WTC11 (cell line): ENCODE results near the gene FGF1. TPM values are rescaled to one million over a fixed set of nuclear protein-coding genes. Genes with fewer than 3 reads are reported as not detected.

Source experiments
- ATAC-seq: fragments of 200-7000 bp; cut with Tn5 transposase; 2 replicates; pipeline ENCODE4 v1.10.0; 2021; ENCODE audit warnings: mild to moderate bottlenecking, moderate library complexity
- CTCF ChIA-PET: fragments of 300-600 bp; sonication (Branson Sonifier 250); formaldehyde crosslinking; loops from one replicate; lab custom pipeline; 2021; ENCODE audit warnings: antibody characterized with exemption; lab: Charles Lee
- POLR2A ChIA-PET: fragments of 350-600 bp; sonication (Branson Sonifier 250); formaldehyde crosslinking; loops from one replicate; lab custom pipeline; 2021; ENCODE audit warnings: antibody characterized with exemption; lab: Charles Lee
- DNase-seq: peaks from one replicate; pipeline ENCODE4 v3.0.0; 2021; ENCODE audit warnings: low spot score
- H3K27ac Mint-ChIP-seq: 2 replicates; pipeline ENCODE4 v1.8.0; 2021; ENCODE audit warnings: mixed read lengths
- H3K27me3 Mint-ChIP-seq: 2 replicates; pipeline ENCODE4 v1.8.0; 2021; ENCODE audit warnings: low read depth, mild to moderate bottlenecking, moderate library complexity, mixed read lengths
- H3K36me3 Mint-ChIP-seq: 2 replicates; pipeline ENCODE4 v1.8.0; 2021; ENCODE audit warnings: mixed read lengths
- H3K4me1 Mint-ChIP-seq: 2 replicates; pipeline ENCODE4 v1.8.0; 2022; ENCODE audit warnings: mixed read lengths
- H3K4me3 Mint-ChIP-seq: 2 replicates; pipeline ENCODE4 v1.8.0; 2021; ENCODE audit warnings: mild to moderate bottlenecking, moderate library complexity, mixed read lengths
- H3K9me3 Mint-ChIP-seq: 2 replicates; pipeline ENCODE4 v1.8.0; 2021; ENCODE audit warnings: mixed read lengths
- EMX1 ChIP-seq: fragments of 250-450 bp; sonication (Bioruptor Pico); IDR thresholded peaks from 2 replicates; pipeline ENCODE4 v1.8.0; 2021; ENCODE audit warnings: mild to moderate bottlenecking
- ESRRA ChIP-seq: sonication (generic); formaldehyde crosslinking; IDR thresholded peaks from 2 replicates; pipeline ENCODE4 v1.8.1; 2022; ENCODE audit warnings: mild to moderate bottlenecking, missing genetic modification reagents, borderline replicate concordance
- FOXK1 ChIP-seq: sonication (generic); formaldehyde crosslinking; IDR thresholded peaks from 2 replicates; pipeline ENCODE4 v1.8.0; 2022; ENCODE audit warnings: mild to moderate bottlenecking, moderate library complexity, missing genetic modification reagents
- GABPB1 ChIP-seq: sonication (generic); formaldehyde crosslinking; IDR thresholded peaks from 2 replicates; pipeline ENCODE4 v1.8.1; 2023; ENCODE audit warnings: mild to moderate bottlenecking, missing genetic modification reagents
- IRF2 ChIP-seq: sonication (generic); formaldehyde crosslinking; IDR thresholded peaks from 2 replicates; pipeline ENCODE4 v1.8.0; 2022; ENCODE audit warnings: low read depth, missing genetic modification reagents, borderline replicate concordance
- NFYB ChIP-seq: sonication (generic); formaldehyde crosslinking; conservative IDR thresholded peaks from 2 replicates; pipeline ENCODE4 v1.8.0; 2022; ENCODE audit warnings: low read depth, missing genetic modification reagents
- ZNF219 ChIP-seq: sonication (generic); formaldehyde crosslinking; IDR thresholded peaks from 2 replicates; pipeline ENCODE4 v1.8.0; 2023; ENCODE audit warnings: missing genetic modification reagents, mild to moderate bottlenecking, borderline replicate concordance
- total RNA-seq: library from RNA; stranded (reverse); gene quantifications from 3 replicates; pipeline ENCODE4 v1.2.3, GENCODE V29; 2021
- TF ChIP-seq, protein P1 (sequence below): sonication (generic); formaldehyde crosslinking; IDR thresholded peaks from 2 replicates; pipeline ENCODE4 v1.8.1; 2023; ENCODE audit warnings: mild to moderate bottlenecking, missing genetic modification reagents
- TF ChIP-seq, protein P2 (sequence below): fragments of 250-450 bp; sonication (Bioruptor Pico); IDR thresholded peaks from 2 replicates; pipeline ENCODE4 v1.9.0; 2021; ENCODE audit warnings: mild to moderate bottlenecking, borderline replicate concordance
- TF ChIP-seq, protein P3 (sequence below): sonication (generic); formaldehyde crosslinking; IDR thresholded peaks from 2 replicates; pipeline ENCODE4 v1.8.1; 2023; ENCODE audit warnings: mild to moderate bottlenecking, missing genetic modification reagents

Gene FGF1
- total RNA-seq, 1 experiment from 2014 or later, result 0.55 TPM

DNA sequence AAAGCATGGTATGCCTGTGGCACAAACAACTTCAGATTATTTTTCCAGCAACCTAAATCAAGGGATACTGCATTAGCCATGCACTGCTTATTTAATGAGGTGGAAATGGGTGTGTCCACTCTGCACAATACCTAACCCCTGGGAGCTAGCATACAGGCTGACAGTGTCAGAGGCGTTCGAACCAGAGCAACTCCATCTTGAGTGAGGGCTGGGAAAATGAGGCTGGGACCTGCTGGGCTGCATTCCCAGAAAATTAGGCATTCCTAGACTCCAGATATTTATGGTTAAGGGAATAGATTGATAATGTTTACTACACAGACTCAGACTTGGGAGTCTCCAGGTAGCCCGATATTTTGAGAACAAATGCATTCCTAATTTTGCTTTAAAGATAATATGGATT is 2.8 kb downstream of the FGF1 start:
- H3K27me3 Mint-ChIP-seq, result no peaks in the 10 kb centered on the region; the same call in 1 of the 2 replicates
- no peak overlapping the region for H3K4me3 Mint-ChIP-seq
- DNase-seq, result no peak
- TF ChIP-seq EMX1 (CRISPR knock-in tag) (no peak), ZNF219 (CRISPR knock-in tag) (no peak), NFYB (CRISPR knock-in tag) (no peak)
- no peak for ATAC-seq
- ChIA-PET CTCF (interaction anchor here (0.7 to 1.3 kb wide), 3 partner anchors 15 to 30 kb away, joined by 3 to 5 read pairs (median 4); no protein-coding TSS in a partner anchor), POLR2A (no interaction called here)
- no peak overlapping the region for H3K27ac Mint-ChIP-seq
- peaks cover 48% of the 10 kb centered on the region for H3K4me1 Mint-ChIP-seq
- H3K9me3 Mint-ChIP-seq, result peaks cover 9% of the 10 kb centered on the region
- H3K36me3 Mint-ChIP-seq, result no peaks in the 10 kb centered on the region

DNA sequence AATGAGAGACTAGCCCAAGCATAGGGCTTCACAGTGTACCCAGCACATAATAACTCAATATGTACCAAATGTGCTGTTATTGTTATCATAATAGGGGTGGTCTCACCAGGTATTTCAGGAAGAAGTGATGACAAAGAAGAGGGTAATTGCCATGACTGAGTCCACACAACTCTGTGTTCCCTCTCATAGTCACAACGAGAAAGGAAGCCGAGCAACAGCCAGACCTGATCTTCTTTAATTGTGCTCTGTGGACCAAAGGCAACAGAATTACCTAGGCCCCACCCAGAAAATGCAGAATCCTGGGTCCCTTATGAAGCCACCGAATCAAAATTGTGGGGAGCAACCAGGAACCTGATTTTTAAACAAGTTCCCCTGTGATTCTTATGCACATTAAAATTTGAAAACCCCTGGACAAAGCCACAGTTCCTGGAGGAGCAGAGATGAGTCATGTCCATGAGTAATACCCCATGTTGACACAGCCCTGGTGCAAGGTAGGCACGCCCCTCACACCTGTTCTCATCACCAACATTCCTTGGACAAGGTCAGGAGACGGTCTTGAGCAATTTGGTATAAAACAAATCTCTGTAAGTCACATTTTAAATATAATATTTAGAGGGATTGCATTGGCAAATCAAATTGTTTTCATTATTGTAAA is 5.2 kb downstream of the FGF1 start:
- TF ChIP-seq GABPB1 (CRISPR knock-in tag) (0 out of 2 replicates have a peak, but pooled peaks have one; percentile 21), FOXK1 (no peak)
- TF ChIP-seq, all 79 proteins: peak for 1
- no peaks in the 10 kb centered on the region for H3K36me3 Mint-ChIP-seq
- no peak overlapping the region for H3K27ac Mint-ChIP-seq
- peaks cover 28% of the 10 kb centered on the region for H3K4me1 Mint-ChIP-seq
- H3K27me3 Mint-ChIP-seq, result no peaks in the 10 kb centered on the region; the same call in 1 of the 2 replicates
- ChIA-PET CTCF (no interaction called here), POLR2A (no interaction called here)
- DNase-seq (no peak), ATAC-seq (no peak)
- H3K9me3 Mint-ChIP-seq, result peaks cover 9% of the 10 kb centered on the region
- H3K4me3 Mint-ChIP-seq, result no peak overlapping the region

DNA sequence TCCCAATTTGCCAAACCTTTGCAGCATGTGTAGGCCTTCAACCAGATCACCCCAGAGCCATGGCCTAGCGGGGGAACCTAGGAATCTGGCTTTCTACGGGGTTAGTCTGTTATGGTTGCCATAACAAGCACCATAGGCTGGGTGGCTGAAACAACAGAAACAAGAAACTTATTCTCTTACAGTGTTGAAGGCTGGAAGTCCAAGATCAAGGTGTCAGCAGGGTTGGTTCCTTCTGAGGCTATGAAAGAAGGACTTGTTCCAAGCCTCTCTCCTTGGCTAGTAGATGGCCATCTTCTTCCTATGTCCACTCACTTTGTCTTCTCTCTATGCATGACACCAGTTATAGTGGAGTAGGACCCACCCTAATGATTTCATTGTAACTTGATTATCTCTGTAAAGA is 6.1 kb downstream of the FGF1 start:
- no peaks in the 10 kb centered on the region for H3K36me3 Mint-ChIP-seq
- peaks cover 19% of the 10 kb centered on the region for H3K4me1 Mint-ChIP-seq
- ChIA-PET CTCF (interaction anchor here (3.5 kb wide), 1 partner anchor 24 kb away, joined by 18 read pairs; no protein-coding TSS in a partner anchor), POLR2A (no interaction called here)
- no peak overlapping the region for H3K4me3 Mint-ChIP-seq
- no peak overlapping the region for H3K27ac Mint-ChIP-seq
- DNase-seq (no peak), ATAC-seq (no peak)
- no peaks in the 10 kb centered on the region; the same call in 1 of the 2 replicates for H3K27me3 Mint-ChIP-seq
- TF ChIP-seq ESRRA, result no peak
- H3K9me3 Mint-ChIP-seq, result peaks cover 9% of the 10 kb centered on the region

DNA sequence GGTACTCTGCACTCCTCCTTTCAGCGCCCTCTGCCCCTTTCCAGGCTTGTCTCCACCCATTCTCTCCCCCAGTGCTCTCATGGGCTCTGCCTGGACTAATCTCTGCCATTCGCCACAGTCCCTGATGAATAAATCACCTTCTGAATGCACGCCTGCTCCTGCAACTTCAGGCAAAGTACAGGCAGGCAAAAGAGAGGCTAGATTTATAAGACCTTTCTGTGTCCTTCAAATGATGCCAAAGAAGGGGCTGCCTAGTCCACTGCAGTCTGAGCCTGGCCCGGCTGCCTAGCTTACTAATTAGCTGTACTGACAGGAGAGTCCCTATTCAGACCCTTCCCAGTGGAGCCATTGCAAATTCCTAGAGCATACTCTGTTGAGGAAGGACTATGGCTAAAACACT is 7.4 kb downstream of the FGF1 start:
- no peak overlapping the region for H3K27ac Mint-ChIP-seq
- no peaks in the 10 kb centered on the region; the same call in 1 of the 2 replicates for H3K27me3 Mint-ChIP-seq
- TF ChIP-seq, protein P1, sequence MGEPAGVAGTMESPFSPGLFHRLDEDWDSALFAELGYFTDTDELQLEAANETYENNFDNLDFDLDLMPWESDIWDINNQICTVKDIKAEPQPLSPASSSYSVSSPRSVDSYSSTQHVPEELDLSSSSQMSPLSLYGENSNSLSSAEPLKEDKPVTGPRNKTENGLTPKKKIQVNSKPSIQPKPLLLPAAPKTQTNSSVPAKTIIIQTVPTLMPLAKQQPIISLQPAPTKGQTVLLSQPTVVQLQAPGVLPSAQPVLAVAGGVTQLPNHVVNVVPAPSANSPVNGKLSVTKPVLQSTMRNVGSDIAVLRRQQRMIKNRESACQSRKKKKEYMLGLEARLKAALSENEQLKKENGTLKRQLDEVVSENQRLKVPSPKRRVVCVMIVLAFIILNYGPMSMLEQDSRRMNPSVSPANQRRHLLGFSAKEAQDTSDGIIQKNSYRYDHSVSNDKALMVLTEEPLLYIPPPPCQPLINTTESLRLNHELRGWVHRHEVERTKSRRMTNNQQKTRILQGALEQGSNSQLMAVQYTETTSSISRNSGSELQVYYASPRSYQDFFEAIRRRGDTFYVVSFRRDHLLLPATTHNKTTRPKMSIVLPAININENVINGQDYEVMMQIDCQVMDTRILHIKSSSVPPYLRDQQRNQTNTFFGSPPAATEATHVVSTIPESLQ, result no peak
- TF ChIP-seq, protein P2, sequence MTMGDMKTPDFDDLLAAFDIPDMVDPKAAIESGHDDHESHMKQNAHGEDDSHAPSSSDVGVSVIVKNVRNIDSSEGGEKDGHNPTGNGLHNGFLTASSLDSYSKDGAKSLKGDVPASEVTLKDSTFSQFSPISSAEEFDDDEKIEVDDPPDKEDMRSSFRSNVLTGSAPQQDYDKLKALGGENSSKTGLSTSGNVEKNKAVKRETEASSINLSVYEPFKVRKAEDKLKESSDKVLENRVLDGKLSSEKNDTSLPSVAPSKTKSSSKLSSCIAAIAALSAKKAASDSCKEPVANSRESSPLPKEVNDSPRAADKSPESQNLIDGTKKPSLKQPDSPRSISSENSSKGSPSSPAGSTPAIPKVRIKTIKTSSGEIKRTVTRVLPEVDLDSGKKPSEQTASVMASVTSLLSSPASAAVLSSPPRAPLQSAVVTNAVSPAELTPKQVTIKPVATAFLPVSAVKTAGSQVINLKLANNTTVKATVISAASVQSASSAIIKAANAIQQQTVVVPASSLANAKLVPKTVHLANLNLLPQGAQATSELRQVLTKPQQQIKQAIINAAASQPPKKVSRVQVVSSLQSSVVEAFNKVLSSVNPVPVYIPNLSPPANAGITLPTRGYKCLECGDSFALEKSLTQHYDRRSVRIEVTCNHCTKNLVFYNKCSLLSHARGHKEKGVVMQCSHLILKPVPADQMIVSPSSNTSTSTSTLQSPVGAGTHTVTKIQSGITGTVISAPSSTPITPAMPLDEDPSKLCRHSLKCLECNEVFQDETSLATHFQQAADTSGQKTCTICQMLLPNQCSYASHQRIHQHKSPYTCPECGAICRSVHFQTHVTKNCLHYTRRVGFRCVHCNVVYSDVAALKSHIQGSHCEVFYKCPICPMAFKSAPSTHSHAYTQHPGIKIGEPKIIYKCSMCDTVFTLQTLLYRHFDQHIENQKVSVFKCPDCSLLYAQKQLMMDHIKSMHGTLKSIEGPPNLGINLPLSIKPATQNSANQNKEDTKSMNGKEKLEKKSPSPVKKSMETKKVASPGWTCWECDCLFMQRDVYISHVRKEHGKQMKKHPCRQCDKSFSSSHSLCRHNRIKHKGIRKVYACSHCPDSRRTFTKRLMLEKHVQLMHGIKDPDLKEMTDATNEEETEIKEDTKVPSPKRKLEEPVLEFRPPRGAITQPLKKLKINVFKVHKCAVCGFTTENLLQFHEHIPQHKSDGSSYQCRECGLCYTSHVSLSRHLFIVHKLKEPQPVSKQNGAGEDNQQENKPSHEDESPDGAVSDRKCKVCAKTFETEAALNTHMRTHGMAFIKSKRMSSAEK, result no peak
- TF ChIP-seq IRF2 (CRISPR knock-in tag), result no peak
- TF ChIP-seq, protein P3, sequence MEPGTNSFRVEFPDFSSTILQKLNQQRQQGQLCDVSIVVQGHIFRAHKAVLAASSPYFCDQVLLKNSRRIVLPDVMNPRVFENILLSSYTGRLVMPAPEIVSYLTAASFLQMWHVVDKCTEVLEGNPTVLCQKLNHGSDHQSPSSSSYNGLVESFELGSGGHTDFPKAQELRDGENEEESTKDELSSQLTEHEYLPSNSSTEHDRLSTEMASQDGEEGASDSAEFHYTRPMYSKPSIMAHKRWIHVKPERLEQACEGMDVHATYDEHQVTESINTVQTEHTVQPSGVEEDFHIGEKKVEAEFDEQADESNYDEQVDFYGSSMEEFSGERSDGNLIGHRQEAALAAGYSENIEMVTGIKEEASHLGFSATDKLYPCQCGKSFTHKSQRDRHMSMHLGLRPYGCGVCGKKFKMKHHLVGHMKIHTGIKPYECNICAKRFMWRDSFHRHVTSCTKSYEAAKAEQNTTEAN (CRISPR knock-in tag), result no peak
- no peaks in the 10 kb centered on the region for H3K36me3 Mint-ChIP-seq
- peaks cover 9% of the 10 kb centered on the region for H3K9me3 Mint-ChIP-seq
- DNase-seq, result no peak
- no peak; the same call in none of the 2 replicates for ATAC-seq
- no peak overlapping the region for H3K4me3 Mint-ChIP-seq
- H3K4me1 Mint-ChIP-seq, result peaks cover 16% of the 10 kb centered on the region
- POLR2A ChIA-PET, result no interaction called here
- CTCF ChIA-PET, result interaction anchor here (3.5 kb wide), 1 partner anchor 23 kb away, joined by 18 read pairs; no protein-coding TSS in a partner anchor
